ENCODE data around the gene PAPOLG.

- TF ChIP-seq OSR1 (CRISPR knock-in tag; IDR thresholded peaks at IDR 0.05) = no peak
- no peak for TF ChIP-seq ZNF8 (CRISPR knock-in tag; IDR thresholded peaks at IDR 0.05)
- TF ChIP-seq ZFP3 (CRISPR knock-in tag; IDR thresholded peaks at IDR 0.05) = no peak
- TF ChIP-seq ZNF70 (CRISPR knock-in tag; IDR thresholded peaks at IDR 0.05) = no peak
- no peak for TF ChIP-seq SNAI2 (CRISPR knock-in tag; IDR thresholded peaks at IDR 0.05)
Observed at GRCh38 chr2:60794271-60794863, 38.3 kb downstream of the PAPOLG start.
